GM23338 (cell line): ENCODE data around the gene MAP2K3. TPM values are rescaled to one million over a fixed set of nuclear protein-coding genes. Genes with fewer than 3 reads are reported as not detected.

Source experiments
- ATAC-seq: fragments of 200-7000 bp; cut with Tn5 transposase; 3 replicates; pipeline ENCODE4 v1.9.1; 2020
- DNase-seq: peaks from one replicate; pipeline ENCODE4 v3.0.0-alpha.2; 2015; ENCODE audit warnings: low spot score
- H2AFZ ChIP-seq: fragments of 200-600 bp; sonication (generic); 2 replicates; pipeline ENCODE4 v1.8.0; 2016; ENCODE audit warnings: antibody characterized with exemption, mild to moderate bottlenecking, moderate library complexity
- H3F3A ChIP-seq: fragments of 200-600 bp; sonication (generic); replicated peaks from 2 replicates; pipeline ENCODE4 v1.8.0; 2017; ENCODE audit warnings: antibody characterized with exemption, mixed run types, low read depth
- H3K27ac ChIP-seq: fragments of 200-600 bp; sonication (generic); 2 replicates; pipeline ENCODE4 v1.6.1; 2016; ENCODE audit warnings: low read depth
- H3K27me3 ChIP-seq: fragments of 200-600 bp; sonication (generic); 2 replicates; pipeline ENCODE4 v1.8.0; 2016; ENCODE audit warnings: mild to moderate bottlenecking, mixed run types, moderate library complexity; ENCODE audit not compliant: insufficient read depth
- H3K36me3 ChIP-seq: fragments of 200-600 bp; sonication (generic); 2 replicates; pipeline ENCODE4 v1.8.0; 2016; ENCODE audit warnings: mild to moderate bottlenecking; ENCODE audit not compliant: insufficient read depth
- H3K4me1 ChIP-seq: fragments of 200-600 bp; sonication (generic); 2 replicates; pipeline ENCODE4 v1.8.0; 2016; ENCODE audit warnings: mild to moderate bottlenecking, moderate library complexity; ENCODE audit not compliant: insufficient read depth
- H3K4me2 ChIP-seq: fragments of 200-600 bp; sonication (generic); 2 replicates; pipeline ENCODE4 v1.7.1; 2017; ENCODE audit warnings: mixed run types
- H3K4me3 ChIP-seq: fragments of 200-600 bp; sonication (generic); 2 replicates; pipeline ENCODE4 v1.6.1; 2016; ENCODE audit warnings: mixed run types
- H3K79me2 ChIP-seq: fragments of 200-600 bp; sonication (generic); replicated peaks from 2 replicates; pipeline ENCODE4 v1.8.0; 2017; ENCODE audit warnings: mild to moderate bottlenecking; ENCODE audit not compliant: insufficient read depth
- H3K9me2 ChIP-seq: fragments of 200-600 bp; sonication (generic); 2 replicates; pipeline ENCODE4 v1.8.0; 2017; ENCODE audit not compliant: insufficient read depth
- H4K20me1 ChIP-seq: fragments of 200-600 bp; sonication (generic); replicated peaks from 2 replicates; pipeline ENCODE4 v1.8.0; 2017; ENCODE audit warnings: mild to moderate bottlenecking; ENCODE audit not compliant: insufficient read depth
- H3K27ac Mint-ChIP-seq: 2 replicates; pipeline ENCODE4 v1.8.0; 2020; ENCODE audit warnings: inconsistent platforms, mild to moderate bottlenecking, moderate library complexity, mixed read lengths
- H3K27me3 Mint-ChIP-seq: 3 replicates; pipeline ENCODE4 v1.8.0; 2022; ENCODE audit warnings: low read depth, mild to moderate bottlenecking, moderate library complexity, mixed read lengths, inconsistent platforms; ENCODE audit not compliant: insufficient read depth, poor library complexity
- H3K36me3 Mint-ChIP-seq: 3 replicates; pipeline ENCODE4 v1.8.0; 2021; ENCODE audit warnings: low read depth, mild to moderate bottlenecking, inconsistent platforms, moderate library complexity, mixed read lengths
- H3K4me1 Mint-ChIP-seq: 3 replicates; pipeline ENCODE4 v1.8.0; 2020; ENCODE audit warnings: mild to moderate bottlenecking, inconsistent platforms, mixed read lengths
- H3K4me3 Mint-ChIP-seq: 3 replicates; pipeline ENCODE4 v1.8.0; 2021; ENCODE audit warnings: moderate library complexity, mild to moderate bottlenecking, inconsistent platforms, mixed read lengths
- H3K9me3 Mint-ChIP-seq: 3 replicates; pipeline ENCODE4 v1.8.0; 2020; ENCODE audit warnings: moderate library complexity, mild to moderate bottlenecking, inconsistent platforms, mixed read lengths
- CREB1 ChIP-seq: fragments of 250-450 bp; sonication (Bioruptor Pico); IDR thresholded peaks from 2 replicates; pipeline ENCODE4 v1.5.0; 2020; ENCODE audit warnings: low read depth, mild to moderate bottlenecking, moderate library complexity
- CTCF ChIP-seq, 2 experiments: fragments of 200-600 bp in 1 of 2; sonication (generic) in 1 of 2; conservative IDR thresholded peaks; 2 replicates each; pipeline versions ENCODE4 v1.5.1 to v1.6.1; 2016 to 2017; ENCODE audit warnings: antibody characterized with exemption in 2 of 2, low read depth in 2 of 2, mild to moderate bottlenecking in 2 of 2, moderate library complexity in 1 of 2
- ETS1 ChIP-seq: IDR thresholded peaks from 2 replicates; pipeline ENCODE4 v1.6.1; 2016; ENCODE audit warnings: antibody characterized with exemption
- EZH2 ChIP-seq: fragments of 200-600 bp; sonication (generic); IDR thresholded peaks from one replicate; pipeline ENCODE4 v1.8.0; 2017; ENCODE audit warnings: antibody characterized with exemption, mild to moderate bottlenecking, low read depth; ENCODE audit not compliant: unreplicated experiment
- EZH2phosphoT487 ChIP-seq: fragments of 200-600 bp; sonication (generic); IDR thresholded peaks from one replicate; pipeline ENCODE4 v1.8.1; 2018; ENCODE audit warnings: antibody characterized with exemption; ENCODE audit not compliant: unreplicated experiment
- JUNB ChIP-seq: IDR thresholded peaks from one replicate; pipeline ENCODE4 v1.6.1; 2016; ENCODE audit warnings: antibody characterized with exemption; ENCODE audit not compliant: unreplicated experiment
- NANOG ChIP-seq: IDR thresholded peaks from 2 replicates; pipeline ENCODE4 v1.6.1; 2016; ENCODE audit warnings: antibody characterized with exemption, borderline replicate concordance
- POLR2AphosphoS5 ChIP-seq: IDR thresholded peaks from 2 replicates; pipeline ENCODE4 v1.6.1; 2016; ENCODE audit warnings: antibody characterized with exemption, low read depth
- REST ChIP-seq: IDR thresholded peaks from one replicate; pipeline ENCODE4 v1.6.1; 2018; ENCODE audit warnings: antibody characterized with exemption; ENCODE audit not compliant: unreplicated experiment
- STAT1 ChIP-seq: IDR thresholded peaks from one replicate; pipeline ENCODE4 v1.6.1; 2016; ENCODE audit warnings: antibody characterized with exemption; ENCODE audit not compliant: unreplicated experiment
- ZNF114 ChIP-seq: fragments of 250-450 bp; sonication (Bioruptor Pico); IDR thresholded peaks from 2 replicates; pipeline ENCODE4 v1.5.0; 2020; ENCODE audit warnings: mild to moderate bottlenecking, moderate library complexity
- ZNF331 ChIP-seq: fragments of 250-450 bp; sonication (Bioruptor Pico); IDR thresholded peaks from 2 replicates; pipeline ENCODE4 v1.5.0; 2020; ENCODE audit warnings: low read depth, mild to moderate bottlenecking, moderate library complexity
- ZNF462 ChIP-seq: fragments of 250-450 bp; sonication (Bioruptor Pico); IDR thresholded peaks from 2 replicates; pipeline ENCODE4 v1.5.0; 2020; ENCODE audit warnings: mild to moderate bottlenecking, moderate library complexity
- polyA plus RNA-seq: library from polyadenylated mRNA; unstranded; fragments of >200 nt; fragmentation: Nextera tagmentation; extraction: Ambion mirVana; gene quantifications from 2 replicates; pipeline ENCODE4 v1.2.1, GENCODE V29; 2016
- total RNA-seq: library from RNA; depleted of rRNA; stranded (reverse); fragments of >200 nt; shearing (Covaris generic); gene quantifications from 2 replicates; pipeline ENCODE4 v1.2.3, GENCODE V29; 2014

The MAP2K3 gene
- total and polyA plus RNA-seq, 2 experiments from 2014 or later, result 28.5 to 31.7 TPM

- H3K27me3 ChIP-seq, result peaks cover 32% of the 10 kb centered on the region
- peak overlapping the region; percentile 78 for H2AFZ ChIP-seq
- H3K27ac ChIP-seq, result no peak overlapping the region
- peak overlapping the region; percentile 68 for H3K4me3 ChIP-seq
- peaks cover 3% of the 10 kb centered on the region; the same call in 1 of the 3 replicates for H3K9me3 Mint-ChIP-seq
- H3K4me3 Mint-ChIP-seq, result peak overlapping the region; percentile 78
- no peaks in the 10 kb centered on the region for H3K9me2 ChIP-seq
- H3K4me1 ChIP-seq, result peaks cover 10% of the 10 kb centered on the region
- H3K79me2 ChIP-seq, result no peaks in the 10 kb centered on the region
- TF ChIP-seq EZH2phosphoT487 (no peak), ETS1 (no peak), REST (no peak), ZNF331 (CRISPR knock-in tag) (no peak), ZNF114 (CRISPR knock-in tag) (no peak), CTCF (conservative IDR thresholded peaks at IDR 0.05; ENCODE audit: low read depth in 2 of 2) (no peak), POLR2AphosphoS5 (no peak), NANOG (no peak), JUNB (no peak), EZH2 (no peak), STAT1 (no peak), CREB1 (CRISPR knock-in tag) (no peak), ZNF462 (CRISPR knock-in tag) (no peak)
- H3F3A ChIP-seq, result 0 out of 2 replicates have a peak, but pooled peaks cover 3% of the 10 kb centered on the region
- H3K36me3 ChIP-seq, result no peaks in the 10 kb centered on the region
- H3K27me3 Mint-ChIP-seq, result peaks cover 38% of the 10 kb centered on the region
- H3K4me2 ChIP-seq, result peak overlapping the region; percentile 94
- H3K36me3 Mint-ChIP-seq, result no peaks in the 10 kb centered on the region; the same call in 2 of the 3 replicates
- H4K20me1 ChIP-seq, result no peaks in the 10 kb centered on the region
- DNase-seq, result peak; percentile 55
- no peak overlapping the region for H3K27ac Mint-ChIP-seq
- peaks cover 9% of the 10 kb centered on the region for H3K4me1 Mint-ChIP-seq
- ATAC-seq, result peak; percentile 35
Measured at GRCh38 chr17:21275047-21275578, 9.4 kb upstream of the MAP2K3 start.
